HUES64 (cell line): Measurements from ENCODE around the gene PIK3CA.

ENCODE experiments used
- H3K27ac ChIP-seq: 2 replicates; pipeline ENCODE4 v1.7.0; 2013; ENCODE audit warnings: low read depth, low read length, inconsistent platforms
- H3K27me3 ChIP-seq: 2 replicates; pipeline ENCODE4 v1.6.1; 2013; ENCODE audit warnings: mild to moderate bottlenecking, low read length; ENCODE audit not compliant: insufficient read depth
- H3K36me3 ChIP-seq: 2 replicates; pipeline ENCODE4 v1.6.1; 2013; ENCODE audit warnings: mild to moderate bottlenecking, low read length; ENCODE audit not compliant: insufficient read depth
- H3K4me1 ChIP-seq: 2 replicates; pipeline ENCODE4 v1.6.1; 2013; ENCODE audit warnings: mild to moderate bottlenecking, low read length, moderate library complexity; ENCODE audit not compliant: insufficient read depth
- H3K4me3 ChIP-seq: 2 replicates; pipeline ENCODE4 v1.5.1; 2013; ENCODE audit warnings: mild to moderate bottlenecking, low read length, moderate library complexity
- H3K9ac ChIP-seq: 2 replicates; pipeline ENCODE4 v1.6.1; 2013; ENCODE audit warnings: mild to moderate bottlenecking, low read depth, low read length
- H3K9me3 ChIP-seq: 2 replicates; pipeline ENCODE4 v1.6.1; 2013; ENCODE audit warnings: low read depth, low read length; ENCODE audit not compliant: insufficient read depth
- WGBS: fragments of 150-250, 120-280 bp; methylation state at CpG from one replicate; pipeline ENCODE4 v1.1.7; 2013; ENCODE audit warnings: missing lambda C conversion rate; 5-methylcytosine and 5-hydroxymethylcytosine counted together

Gene PIK3CA

GRCh38 chr3:179278932-179279693, 131.0 kb downstream of the PIK3CA start:
- Histone ChIP-seq H3K9me3 (no peaks in the 10 kb centered on the region), H3K36me3 (no peaks in the 10 kb centered on the region), H3K9ac (no peak overlapping the region), H3K4me3 (no peak overlapping the region), H3K27ac (no peak overlapping the region), H3K4me1 (peaks cover 6% of the 10 kb centered on the region; the same call in 1 of the 2 replicates), H3K27me3 (no peaks in the 10 kb centered on the region)
- WGBS = 78% methylated on average over 4 of the region's 4 CpGs

GRCh38 chr3:179279837-179280236, 131.7 kb downstream of the PIK3CA start:
- H3K4me3 ChIP-seq = no peak overlapping the region
- 95% methylated on average over 1 of the region's 1 CpG for WGBS
- H3K9me3 ChIP-seq = no peaks in the 10 kb centered on the region
- H3K27ac ChIP-seq = no peak overlapping the region
- H3K4me1 ChIP-seq = peaks cover 6% of the 10 kb centered on the region; the same call in 1 of the 2 replicates
- H3K27me3 ChIP-seq = no peaks in the 10 kb centered on the region
- no peak overlapping the region for H3K9ac ChIP-seq
- H3K36me3 ChIP-seq = no peaks in the 10 kb centered on the region

GRCh38 chr3:179281825-179282224, 133.7 kb downstream of the PIK3CA start:
- Histone ChIP-seq H3K36me3 (no peaks in the 10 kb centered on the region), H3K4me1 (peaks cover 6% of the 10 kb centered on the region; the same call in 1 of the 2 replicates), H3K27me3 (no peaks in the 10 kb centered on the region), H3K9ac (no peak overlapping the region), H3K4me3 (no peak overlapping the region), H3K9me3 (no peaks in the 10 kb centered on the region), H3K27ac (no peak overlapping the region)
- WGBS = 91% methylated on average over 2 of the region's 3 CpGs

- H3K27ac ChIP-seq = no peak overlapping the region
- no peaks in the 10 kb centered on the region for H3K4me1 ChIP-seq
- no peaks in the 10 kb centered on the region for H3K27me3 ChIP-seq
- no peak overlapping the region for H3K4me3 ChIP-seq
- no peaks in the 10 kb centered on the region for H3K36me3 ChIP-seq
- WGBS = 94% methylated on average over 6 of the region's 6 CpGs
- no peak overlapping the region for H3K9ac ChIP-seq
- H3K9me3 ChIP-seq = no peaks in the 10 kb centered on the region
These were observed 138.2 kb downstream of the PIK3CA start for GRCh38 chr3:179286331-179286730.

GRCh38 chr3:179288845-179289244, 140.7 kb downstream of the PIK3CA start:
- H3K36me3 ChIP-seq = no peaks in the 10 kb centered on the region
- H3K27me3 ChIP-seq = no peaks in the 10 kb centered on the region
- WGBS = 83% methylated on average over 4 of the region's 4 CpGs
- no peaks in the 10 kb centered on the region for H3K4me1 ChIP-seq
- H3K27ac ChIP-seq = no peak overlapping the region
- no peak overlapping the region for H3K4me3 ChIP-seq
- H3K9me3 ChIP-seq = no peaks in the 10 kb centered on the region
- H3K9ac ChIP-seq = no peak overlapping the region

GRCh38 chr3:179289295-179289694, 141.1 kb downstream of the PIK3CA start:
- Histone ChIP-seq H3K36me3 (no peaks in the 10 kb centered on the region), H3K27ac (no peak overlapping the region), H3K4me3 (no peak overlapping the region), H3K9ac (no peak overlapping the region), H3K4me1 (no peaks in the 10 kb centered on the region), H3K9me3 (no peaks in the 10 kb centered on the region), H3K27me3 (no peaks in the 10 kb centered on the region)
- 77% methylated on average over 3 of the region's 3 CpGs for WGBS
